Thyroid gland (tissue), 4 donors: ENCODE data around the gene RASAL1.

Experiments
- CTCF ChIP-seq, 6 experiments: fragments of 200-600 bp in 3 of 6; fragments of 450-650 bp in 3 of 6; sonication (generic) in 3 of 6; IDR thresholded peaks; one replicate each; pipeline ENCODE4 v1.5.1; 2016 to 2019; ENCODE audit warnings: antibody characterized with exemption in 6 of 6, mild to moderate bottlenecking in 2 of 6, inconsistent platforms in 1 of 6, moderate library complexity in 1 of 6
- POLR2A ChIP-seq, 2 donors: fragments of 450-650 bp; IDR thresholded peaks; one replicate each; pipeline ENCODE4 v1.6.1; 2017; ENCODE audit warnings: antibody characterized with exemption in 2 of 2, mild to moderate bottlenecking in 2 of 2, moderate library complexity in 1 of 2

GRCh38 chr12:113134071-113134470 lies 1.5 kb downstream of the RASAL1 start:
- TF ChIP-seq CTCF (IDR thresholded peaks at IDR 0.05): no peak
- no peak for TF ChIP-seq POLR2A (IDR thresholded peaks at IDR 0.05)
